GM12878 (cell line): ENCODE data around the gene GABPA. TPM values are rescaled to one million over a fixed set of nuclear protein-coding genes. Genes with fewer than 3 reads are reported as not detected.

Experiments used
- CUX1 ChIP-seq: IDR thresholded peaks from 2 replicates; pipeline ENCODE4 v1.6.1; 2012; ENCODE audit warnings: improper control_type of control experiment, low read depth, low read length; ENCODE audit not compliant: insufficient replicate concordance
- PKNOX1 ChIP-seq: fragments of 450-650 bp; IDR thresholded peaks from 2 replicates; pipeline ENCODE4 v1.6.1; 2016; ENCODE audit warnings: mild to moderate bottlenecking
- SKIL ChIP-seq: fragments of 450-650 bp; IDR thresholded peaks from 2 replicates; pipeline ENCODE4 v1.6.1; 2017; ENCODE audit warnings: mild to moderate bottlenecking, low read depth, inconsistent platforms; ENCODE audit not compliant: poor library complexity, severe bottlenecking
- ZSCAN29 ChIP-seq: fragments of 450-650 bp; IDR thresholded peaks from 2 replicates; pipeline ENCODE4 v1.6.1; 2017; ENCODE audit warnings: mild to moderate bottlenecking, moderate library complexity
- polyA plus RNA-seq, 11 experiments: library from polyadenylated mRNA; depleted of rRNA in 4 of 11; unstranded in 6 of 11; stranded (reverse) in 5 of 11; fragments of >200 nt; fragmentation: Nextera tagmentation in 4 of 11; fragmentation: Illumina TruSeq in 1 of 11; extraction: Ambion mirVana in 4 of 11; extraction: Trizol in 1 of 11; gene quantifications; 1 replicate in 1 of 11; 2 replicates in 10 of 11; pipeline versions ENCODE4 v1.2.1 to v1.2.3, GENCODE V29; 2011 to 2016; ENCODE audit warnings: inconsistent platforms in 2 of 11, missing spikeins in 2 of 11, low read depth in 1 of 11
- total RNA-seq, 4 experiments: library from RNA; depleted of rRNA in 3 of 4; stranded (reverse); fragments of >200 nt in 3 of 4; fragmentation: Illumina TruSeq in 1 of 4; extraction: Trizol in 1 of 4; gene quantifications; 2 replicates each; pipeline versions ENCODE4 v1.2.1 to v1.2.3, GENCODE V29; 2013 to 2021

Gene GABPA
- total and polyA plus RNA-seq, 10 of the 15 experiments (the other 5 are each of a cell fraction or from before 2014, with no cell fraction given): 7.6 to 25.6 (median 22.9) TPM

DNA sequence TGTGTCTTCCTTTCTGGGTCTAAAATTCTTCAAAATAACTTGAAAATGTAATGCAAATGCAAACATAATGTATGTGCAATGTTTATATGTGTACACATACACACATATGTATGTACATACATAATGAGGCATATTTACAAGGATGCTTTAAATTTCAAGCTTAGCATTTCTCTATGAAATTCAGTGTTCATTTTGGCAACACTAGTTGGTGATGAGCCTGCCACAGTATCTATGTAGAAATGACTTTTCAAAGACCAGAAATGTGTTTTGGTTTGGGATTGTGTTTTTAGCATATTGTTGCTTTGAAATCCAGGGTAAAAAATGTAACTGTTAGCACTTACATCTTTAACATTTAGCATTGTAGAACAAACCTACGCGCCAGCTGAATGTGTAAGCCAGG, 10.1 kb downstream of the GABPA start (continued):
- TF ChIP-seq CUX1 (no peak), SKIL (no peak), ZSCAN29 (no peak), PKNOX1 (no peak)
- TF ChIP-seq, all 136 proteins: peak for 0
